Cortex of kidney (tissue), 1 donor: ENCODE results near the gene ZNF280C.
"Not testable (repeated sequence)": the region's sequence is repeated elsewhere in the genome, so short reads cannot be mapped to it uniquely, and the experiment has no call there.

ENCODE experiments used
- DNase-seq: peaks from one replicate; lab custom pipeline; 2025; lab: John Stamatoyannopoulos, UW

Gene ZNF280C

GRCh38 chrX:130260316-130260715, 8.4 kb downstream of the ZNF280C start:
- no peak for DNase-seq

- no peak for DNase-seq
Measured at GRCh38 chrX:130253916-130254315, 14.8 kb downstream of the ZNF280C start.

- DNase-seq: no peak
Measured at GRCh38 chrX:130251671-130252070, 17.0 kb downstream of the ZNF280C start.

- no peak for DNase-seq
Measured at GRCh38 chrX:130247996-130248395, 20.7 kb downstream of the ZNF280C start.

- no peak for DNase-seq
Measured at GRCh38 chrX:130246084-130246483, 22.6 kb downstream of the ZNF280C start.

- DNase-seq: no peak
Measured at GRCh38 chrX:130245441-130245840, 23.3 kb downstream of the ZNF280C start.

- not testable (repeated sequence) for DNase-seq
Measured at GRCh38 chrX:130231184-130231583, 37.5 kb downstream of the ZNF280C start.

- no peak for DNase-seq
Measured at GRCh38 chrX:130228871-130229270, 39.8 kb downstream of the ZNF280C start.

- DNase-seq: no peak
Measured at GRCh38 chrX:130224810-130225209, 43.9 kb downstream of the ZNF280C start.

- no peak for DNase-seq
Measured at GRCh38 chrX:130216320-130216719, 52.4 kb downstream of the ZNF280C start.

- DNase-seq: no peak
Measured at GRCh38 chrX:130213376-130213775, 55.3 kb downstream of the ZNF280C start.

GRCh38 chrX:130212371-130212770, 56.3 kb downstream of the ZNF280C start:
- DNase-seq: no peak

GRCh38 chrX:130211415-130212186, 57.1 kb downstream of the ZNF280C start:
- DNase-seq: no peak

GRCh38 chrX:130204647-130205046, 64.1 kb downstream of the ZNF280C start:
- DNase-seq: no peak

GRCh38 chrX:130197464-130197863, 71.2 kb downstream of the ZNF280C start:
- DNase-seq: no peak

- DNase-seq: no peak
Measured at GRCh38 chrX:130196466-130196865, 72.2 kb downstream of the ZNF280C start.

GRCh38 chrX:130190801-130191200, 77.9 kb downstream of the ZNF280C start:
- DNase-seq: no peak

- no peak for DNase-seq
Measured at GRCh38 chrX:130186651-130187050, 82.0 kb downstream of the ZNF280C start.

- no peak for DNase-seq
Measured at GRCh38 chrX:130184857-130185256, 83.8 kb downstream of the ZNF280C start.

- no peak for DNase-seq
Measured at GRCh38 chrX:130184168-130184567, 84.5 kb downstream of the ZNF280C start.

GRCh38 chrX:130179579-130180215, 89.0 kb downstream of the ZNF280C start:
- DNase-seq: no peak

- DNase-seq: no peak
Measured at GRCh38 chrX:130179170-130179569, 89.5 kb downstream of the ZNF280C start.

GRCh38 chrX:130176942-130177341, 91.8 kb downstream of the ZNF280C start:
- DNase-seq: no peak

- DNase-seq: no peak
Measured at GRCh38 chrX:130176354-130176776, 92.3 kb downstream of the ZNF280C start.
